HCT116 (cell line): ENCODE measurements around the gene C16orf95. TPM values are rescaled to one million over a fixed set of nuclear protein-coding genes. Genes with fewer than 3 reads are reported as not detected.

Source experiments
- ATAC-seq: fragments of 200-7000 bp; cut with Tn5 transposase; 2 replicates; pipeline ENCODE4 v1.9.1; 2020; ENCODE audit warnings: mild to moderate bottlenecking, moderate library complexity
- BruUV-seq: library from RNA; stranded (reverse); fragments of 400-500 nt; replicated peaks from 2 replicates; lab custom pipeline; 2021; lab: Mats Ljungman, UMichigan
- CTCF ChIA-PET: fragments of 300-600 bp; sonication (Branson Sonifier 250); formaldehyde crosslinking; loops from one replicate; lab custom pipeline; 2021; ENCODE audit warnings: antibody characterized with exemption; lab: Charles Lee
- POLR2A ChIA-PET: fragments of 300-600, 350-600 bp; sonication (Branson Sonifier 250); formaldehyde crosslinking; loops from one replicate; lab custom pipeline; 2021; ENCODE audit warnings: antibody characterized with exemption; lab: Charles Lee
- RAD21 ChIA-PET, 2 experiments: fragments of 300-600 bp; sonication (Branson Sonifier 250); formaldehyde crosslinking; loops; one replicate each; lab custom pipeline; 2023; ENCODE audit warnings: low total read pairs in 2 of 2; ENCODE audit not compliant: uncharacterized antibody in 2 of 2, unreplicated experiment in 2 of 2, low non-redundant PET in 1 of 2; lab: Charles Lee
- DNase-seq: peaks from one replicate; pipeline ENCODE4 v3.0.0-alpha.2; 2010; ENCODE audit warnings: low read depth, low spot score
- H2AFZ ChIP-seq: fragments of 200-600 bp; shearing (Covaris generic), sonication (generic); 2 replicates; pipeline ENCODE4 v1.6.1; 2017; ENCODE audit warnings: low read depth, mixed run types, mixed read lengths, antibody characterized with exemption, low read length; ENCODE audit not compliant: poor library complexity, severe bottlenecking
- H3K27ac ChIP-seq: 2 replicates; pipeline ENCODE4 v1.5.1; 2012; ENCODE audit warnings: low read depth, low read length
- H3K27me3 ChIP-seq: fragments of 200-600 bp; sonication (generic); 2 replicates; pipeline ENCODE4 v1.6.1; 2016; ENCODE audit warnings: mixed run types, low read length, mixed read lengths; ENCODE audit not compliant: insufficient read depth
- H3K36me3 ChIP-seq, 2 experiments: fragments of 200-500 bp in 1 of 2; fragments of 200-600 bp in 1 of 2; sonication (Bioruptor generic) in 1 of 2; sonication (generic) in 1 of 2; 2 replicates each; pipeline versions ENCODE4 v1.5.1 to v1.6.1; 2014 to 2016; ENCODE audit warnings: low read length in 2 of 2, inconsistent platforms in 1 of 2, mixed read lengths in 1 of 2, mixed run types in 1 of 2; ENCODE audit not compliant: insufficient read depth in 2 of 2, control insufficient read depth in 1 of 2
- H3K4me1 ChIP-seq, 2 experiments: fragments of 200-600 bp in 1 of 2; sonication (generic) in 1 of 2; 2 replicates each; pipeline versions ENCODE4 v1.5.1 to v1.6.1; 2012 to 2017; ENCODE audit warnings: low read length in 2 of 2, inconsistent platforms in 1 of 2, mild to moderate bottlenecking in 1 of 2, mixed read lengths in 1 of 2, mixed run types in 1 of 2, moderate library complexity in 1 of 2; ENCODE audit not compliant: insufficient read depth in 2 of 2, control insufficient read depth in 1 of 2
- H3K4me2 ChIP-seq: fragments of 200-600 bp; sonication (generic); 2 replicates; pipeline ENCODE4 v1.6.1; 2017; ENCODE audit warnings: mixed run types, low read length, mixed read lengths
- H3K4me3 ChIP-seq, 2 experiments: fragments of 200-600 bp in 1 of 2; sonication (generic) in 1 of 2; replicated peaks in 1 of 2; 2 replicates each; pipeline ENCODE4 v1.5.1; 2011 to 2016; ENCODE audit warnings: low read length in 2 of 2, control low read depth in 1 of 2, low read depth in 1 of 2, mild to moderate bottlenecking in 1 of 2, mixed read lengths in 1 of 2, mixed run types in 1 of 2
- H3K79me2 ChIP-seq: fragments of 200-600 bp; sonication (generic); 2 replicates; pipeline ENCODE4 v1.6.1; 2017; ENCODE audit warnings: mild to moderate bottlenecking, mixed run types, low read length, moderate library complexity, mixed read lengths; ENCODE audit not compliant: insufficient read depth
- H3K9ac ChIP-seq: fragments of 200-600 bp; sonication (generic); 2 replicates; pipeline ENCODE4 v1.6.1; 2016; ENCODE audit warnings: low read length, mixed read lengths
- H3K9me2 ChIP-seq: fragments of 200-600 bp; sonication (generic), shearing (Covaris generic); 2 replicates; pipeline ENCODE4 v1.6.1; 2017; ENCODE audit warnings: mixed run types, mild to moderate bottlenecking, moderate library complexity; ENCODE audit not compliant: insufficient read depth
- H3K9me3 ChIP-seq, 2 experiments: fragments of 200-500 bp in 1 of 2; fragments of 200-600 bp in 1 of 2; sonication (Bioruptor generic) in 1 of 2; sonication (generic) in 1 of 2; 2 replicates each; pipeline ENCODE4 v1.6.1; 2014 to 2017; ENCODE audit warnings: low read length in 2 of 2, mixed read lengths in 2 of 2, inconsistent platforms in 1 of 2, low read depth in 1 of 2, mild to moderate bottlenecking in 1 of 2, mixed run types in 1 of 2, moderate library complexity in 1 of 2; ENCODE audit not compliant: control insufficient read depth in 1 of 2, insufficient read depth in 1 of 2
- H4K20me1 ChIP-seq: fragments of 200-600 bp; sonication (generic), shearing (Covaris generic); 2 replicates; pipeline ENCODE4 v1.6.1; 2017; ENCODE audit warnings: mixed run types, mild to moderate bottlenecking, moderate library complexity; ENCODE audit not compliant: insufficient read depth
- CBX3 ChIP-seq: IDR thresholded peaks from 2 replicates; pipeline ENCODE4 v1.6.1; 2012; ENCODE audit warnings: low read depth
- CEBPB ChIP-seq: IDR thresholded peaks from 2 replicates; pipeline ENCODE4 v1.6.1; 2012; ENCODE audit warnings: low read depth
- EZH2 ChIP-seq: fragments of 200-600 bp; sonication (generic); IDR thresholded peaks from 2 replicates; pipeline ENCODE4 v1.6.1; 2017; ENCODE audit warnings: antibody characterized with exemption, mixed run types
- EZH2phosphoT487 ChIP-seq: fragments of 200-600 bp; IDR thresholded peaks from 2 replicates; pipeline ENCODE4 v1.6.1; 2018; ENCODE audit warnings: antibody characterized with exemption, borderline replicate concordance
- JUND ChIP-seq: IDR thresholded peaks from 2 replicates; pipeline ENCODE4 v1.6.1; 2012
- POLR2A ChIP-seq: IDR thresholded peaks from 2 replicates; pipeline ENCODE4 v1.7.0; 2011; ENCODE audit warnings: borderline replicate concordance; ENCODE audit not compliant: insufficient read depth, insufficient read length; ENCODE audit errors: extremely low read depth
- POLR2AphosphoS5 ChIP-seq: IDR thresholded peaks from 2 replicates; pipeline ENCODE4 v1.6.1; 2011; ENCODE audit warnings: mild to moderate bottlenecking, low read depth, low read length, moderate library complexity
- RAD21 ChIP-seq: IDR thresholded peaks from 2 replicates; pipeline ENCODE4 v1.6.1; 2012; ENCODE audit warnings: low read depth, mild to moderate bottlenecking
- REST ChIP-seq: IDR thresholded peaks from 2 replicates; pipeline ENCODE4 v1.6.1; 2012; ENCODE audit warnings: low read depth
- SIN3A ChIP-seq: IDR thresholded peaks from 2 replicates; pipeline ENCODE4 v1.6.1; 2012; ENCODE audit warnings: low read depth
- SRF ChIP-seq: IDR thresholded peaks from 2 replicates; pipeline ENCODE4 v1.6.1; 2012; ENCODE audit warnings: low read depth
- TCF7L2 ChIP-seq: IDR thresholded peaks from 2 replicates; pipeline ENCODE4 v1.7.0; 2011; ENCODE audit warnings: borderline replicate concordance, inconsistent platforms; ENCODE audit not compliant: insufficient read depth, insufficient read length; ENCODE audit errors: extremely low read depth
- ZFX ChIP-seq: fragments of 450-650 bp; IDR thresholded peaks from 2 replicates; pipeline ENCODE4 v1.6.1; 2017
- intact Hi-C: fragments of 100-400 bp; cut with micrococcal nuclease; formaldehyde crosslinking; loops from 2 replicates; pipeline ENCODE4 v1.10.0; 2022
- total RNA-seq: library from RNA; stranded (reverse); gene quantifications from one replicate; pipeline ENCODE4 v1.2.1, GENCODE V29; 2021; ENCODE audit not compliant: unreplicated experiment
- TF ChIP-seq, protein P1 (sequence below): IDR thresholded peaks from 2 replicates; pipeline ENCODE4 v1.6.1; 2012
- TF ChIP-seq, protein P2 (sequence below): IDR thresholded peaks from 2 replicates; pipeline ENCODE4 v1.6.1; 2012
- TF ChIP-seq, protein P3 (sequence below), 3 experiments: fragments of 200-600 bp in 1 of 3; sonication (generic) in 1 of 3; IDR thresholded peaks in 2 of 3; conservative IDR thresholded peaks in 1 of 3; 2 replicates each; pipeline ENCODE4 v1.5.1; 2012 to 2017; ENCODE audit warnings: low read depth in 2 of 3, low read length in 2 of 3, antibody characterized with exemption in 1 of 3, borderline replicate concordance in 1 of 3, control low read depth in 1 of 3, mild to moderate bottlenecking in 1 of 3, mixed read lengths in 1 of 3, mixed run types in 1 of 3, moderate library complexity in 1 of 3; ENCODE audit not compliant: insufficient read depth in 1 of 3

The C16orf95 gene
- total RNA-seq, 1 experiment from 2014 or later, result 12.2 TPM

GRCh38 chr16:87333101-87333500 lies 15.9 kb upstream of the C16orf95 start:
- DNase-seq, result no peak
- H3K4me3 ChIP-seq, result no peak overlapping the region
- H3K9me3 ChIP-seq, result no peaks in the 10 kb centered on the region
- no peaks in the 10 kb centered on the region for H3K9me2 ChIP-seq
- BruUV-seq, result no TSS peak
- TF ChIP-seq TCF7L2 (no peak), POLR2AphosphoS5 (no peak), POLR2A (no peak), CBX3 (no peak), CEBPB (no peak), SRF (no peak), EZH2phosphoT487 (no peak), RAD21 (no peak), ZFX (no peak), EZH2 (no peak), SIN3A (no peak), JUND (no peak), REST (no peak)
- TF ChIP-seq, protein P1, sequence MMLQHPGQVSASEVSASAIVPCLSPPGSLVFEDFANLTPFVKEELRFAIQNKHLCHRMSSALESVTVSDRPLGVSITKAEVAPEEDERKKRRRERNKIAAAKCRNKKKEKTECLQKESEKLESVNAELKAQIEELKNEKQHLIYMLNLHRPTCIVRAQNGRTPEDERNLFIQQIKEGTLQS, result no peak
- TF ChIP-seq, protein P2, sequence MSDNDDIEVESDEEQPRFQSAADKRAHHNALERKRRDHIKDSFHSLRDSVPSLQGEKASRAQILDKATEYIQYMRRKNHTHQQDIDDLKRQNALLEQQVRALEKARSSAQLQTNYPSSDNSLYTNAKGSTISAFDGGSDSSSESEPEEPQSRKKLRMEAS, result no peak
- TF ChIP-seq, protein P3, sequence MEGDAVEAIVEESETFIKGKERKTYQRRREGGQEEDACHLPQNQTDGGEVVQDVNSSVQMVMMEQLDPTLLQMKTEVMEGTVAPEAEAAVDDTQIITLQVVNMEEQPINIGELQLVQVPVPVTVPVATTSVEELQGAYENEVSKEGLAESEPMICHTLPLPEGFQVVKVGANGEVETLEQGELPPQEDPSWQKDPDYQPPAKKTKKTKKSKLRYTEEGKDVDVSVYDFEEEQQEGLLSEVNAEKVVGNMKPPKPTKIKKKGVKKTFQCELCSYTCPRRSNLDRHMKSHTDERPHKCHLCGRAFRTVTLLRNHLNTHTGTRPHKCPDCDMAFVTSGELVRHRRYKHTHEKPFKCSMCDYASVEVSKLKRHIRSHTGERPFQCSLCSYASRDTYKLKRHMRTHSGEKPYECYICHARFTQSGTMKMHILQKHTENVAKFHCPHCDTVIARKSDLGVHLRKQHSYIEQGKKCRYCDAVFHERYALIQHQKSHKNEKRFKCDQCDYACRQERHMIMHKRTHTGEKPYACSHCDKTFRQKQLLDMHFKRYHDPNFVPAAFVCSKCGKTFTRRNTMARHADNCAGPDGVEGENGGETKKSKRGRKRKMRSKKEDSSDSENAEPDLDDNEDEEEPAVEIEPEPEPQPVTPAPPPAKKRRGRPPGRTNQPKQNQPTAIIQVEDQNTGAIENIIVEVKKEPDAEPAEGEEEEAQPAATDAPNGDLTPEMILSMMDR (IDR thresholded peaks at IDR 0.05 in 2 of 3, conservative IDR thresholded peaks at IDR 0.05 in 1 of 3; ENCODE audit: borderline replicate concordance in 1 of 3, insufficient read depth in 1 of 3, low read depth in 2 of 3, low read length in 2 of 3), result no peak
- RAD21 ChIA-PET, result interaction anchor here in 1 of 2 experiments (0.7 kb wide), 1 partner anchor 28 kb away, joined by 3 read pairs; no protein-coding TSS in a partner anchor
- H3K27me3 ChIP-seq, result no peaks in the 10 kb centered on the region
- no peak overlapping the region for H3K4me2 ChIP-seq
- no peaks in the 10 kb centered on the region for H3K4me1 ChIP-seq
- CTCF ChIA-PET, result interaction anchor here (0.6 kb wide), 1 partner anchor 56 kb away, joined by 3 read pairs; no protein-coding TSS in a partner anchor
- ATAC-seq, result no peak
- H3K9ac ChIP-seq, result no peak overlapping the region
- no peaks in the 10 kb centered on the region for H4K20me1 ChIP-seq
- H3K79me2 ChIP-seq, result peaks cover 14% of the 10 kb centered on the region; the same call in 1 of the 2 replicates
- no peak overlapping the region for H2AFZ ChIP-seq
- intact Hi-C loops, result no loop called here
- POLR2A ChIA-PET, result no interaction called here
- peaks cover 29 to 30% of the 10 kb centered on the region in 2 experiments; a peak in 3 of 4 replicates for H3K36me3 ChIP-seq
- H3K27ac ChIP-seq, result no peak overlapping the region
